Activated T-cell treated with anti-CD3 and anti-CD28 coated beads, Interleukin-2, amount 50 U/mL, for 24 hours (primary cell): ENCODE data around the gene SDK2.

Experiments used
- DNase-seq: peaks from one replicate; pipeline ENCODE4 v3.0.0-alpha.2; 2020
- H3K27ac Mint-ChIP-seq: 2 replicates; pipeline ENCODE4 v1.8.0; 2020; ENCODE audit warnings: mild to moderate bottlenecking, mixed read lengths
- H3K27me3 Mint-ChIP-seq: 2 replicates; pipeline ENCODE4 v1.8.0; 2020; ENCODE audit warnings: mixed read lengths
- H3K36me3 Mint-ChIP-seq: 2 replicates; pipeline ENCODE4 v1.8.0; 2020; ENCODE audit warnings: low read depth, mixed read lengths
- H3K4me1 Mint-ChIP-seq: 2 replicates; pipeline ENCODE4 v1.8.0; 2020; ENCODE audit warnings: low read depth, mixed read lengths
- H3K4me3 Mint-ChIP-seq: 2 replicates; pipeline ENCODE4 v1.8.0; 2020; ENCODE audit warnings: mild to moderate bottlenecking, moderate library complexity, mixed read lengths
- H3K9me3 Mint-ChIP-seq: 2 replicates; pipeline ENCODE4 v1.8.0; 2020; ENCODE audit warnings: mixed read lengths

Gene SDK2

DNA sequence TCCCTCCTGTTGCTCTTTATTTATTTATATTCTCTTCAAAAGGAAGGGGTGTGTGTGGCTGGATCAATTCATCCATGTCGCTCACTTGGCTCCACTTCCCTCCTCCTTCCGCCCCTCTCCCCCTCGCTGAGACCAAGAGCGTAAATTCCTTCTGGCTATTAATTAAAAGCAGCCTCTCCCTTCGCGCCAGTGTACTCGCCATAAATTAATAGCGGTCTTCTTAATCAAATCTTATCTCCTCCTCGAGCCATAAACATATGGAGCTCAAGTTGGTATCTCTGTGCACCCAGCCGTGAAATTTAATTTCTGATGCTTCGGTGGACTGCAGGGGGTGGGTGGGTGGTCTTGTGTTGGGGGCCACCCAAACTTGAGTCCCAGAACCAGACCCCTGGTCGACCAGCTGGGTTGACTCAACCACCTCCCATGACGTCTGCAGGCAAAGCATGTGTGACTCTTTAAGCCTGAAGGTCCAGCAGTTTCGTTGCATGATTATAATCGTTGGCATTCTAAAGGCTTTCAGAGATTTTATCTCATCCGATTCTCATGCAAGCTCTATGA is 57.9 kb downstream of the SDK2 start:
- no peaks in the 10 kb centered on the region for H3K9me3 Mint-ChIP-seq
- no peaks in the 10 kb centered on the region for H3K36me3 Mint-ChIP-seq
- no peaks in the 10 kb centered on the region for H3K27me3 Mint-ChIP-seq
- H3K4me1 Mint-ChIP-seq, result peaks cover 38% of the 10 kb centered on the region
- DNase-seq, result no peak
- no peak overlapping the region for H3K27ac Mint-ChIP-seq
- H3K4me3 Mint-ChIP-seq, result no peak overlapping the region

- Mint-ChIP-seq H3K27me3 (no peaks in the 10 kb centered on the region), H3K27ac (no peak overlapping the region), H3K36me3 (no peaks in the 10 kb centered on the region), H3K4me3 (no peak overlapping the region), H3K4me1 (peaks cover 33% of the 10 kb centered on the region), H3K9me3 (no peaks in the 10 kb centered on the region)
- no peak for DNase-seq
Measured at GRCh38 chr17:73585583-73585982, 58.7 kb downstream of the SDK2 start.

DNA sequence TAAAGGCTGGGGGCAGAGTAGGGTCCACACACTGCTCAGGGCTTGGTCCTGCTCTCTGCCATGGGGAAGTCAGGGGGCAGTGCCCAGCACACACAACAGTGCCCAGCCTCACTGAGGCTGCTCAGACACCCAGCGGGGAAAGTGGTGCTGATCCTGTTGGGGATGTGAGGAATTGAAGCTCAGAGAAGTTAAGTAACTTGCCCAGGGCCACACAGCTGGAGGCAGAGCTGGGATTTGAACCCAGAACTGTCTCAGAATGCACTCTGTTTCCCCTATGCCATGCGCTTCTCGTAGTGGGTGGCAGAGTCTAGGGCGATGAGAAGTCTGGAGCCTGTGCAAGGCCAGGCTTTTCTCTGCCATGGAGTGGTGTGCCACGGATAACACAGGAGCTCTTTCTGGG is 59.3 kb downstream of the SDK2 start:
- Mint-ChIP-seq H3K36me3 (no peaks in the 10 kb centered on the region), H3K9me3 (no peaks in the 10 kb centered on the region), H3K27ac (no peak overlapping the region), H3K4me3 (no peak overlapping the region), H3K27me3 (no peaks in the 10 kb centered on the region), H3K4me1 (peaks cover 27% of the 10 kb centered on the region)
- DNase-seq, result no peak

DNA sequence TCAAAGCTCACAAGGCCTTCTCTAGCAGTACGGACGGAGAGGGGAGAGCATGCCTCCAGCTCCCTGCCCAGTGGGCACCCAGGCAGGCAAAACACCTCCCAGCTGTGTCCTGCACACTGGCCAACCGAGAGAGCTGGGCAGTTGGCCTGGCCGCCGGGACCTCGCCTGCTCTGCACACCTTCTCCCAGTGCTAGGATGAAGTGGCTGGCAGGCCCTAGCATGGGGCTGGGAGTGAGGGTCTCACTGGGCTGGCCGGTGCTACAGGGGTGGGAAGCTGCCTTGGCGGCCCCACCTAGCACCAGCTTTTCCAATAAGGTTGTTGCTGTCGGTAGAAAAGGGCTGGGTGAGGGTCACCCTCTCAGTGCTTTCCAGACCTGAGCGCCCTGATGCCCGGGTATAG is 60.2 kb downstream of the SDK2 start:
- H3K9me3 Mint-ChIP-seq, result no peaks in the 10 kb centered on the region
- no peak overlapping the region for H3K4me3 Mint-ChIP-seq
- H3K4me1 Mint-ChIP-seq, result peaks cover 19% of the 10 kb centered on the region
- no peaks in the 10 kb centered on the region for H3K36me3 Mint-ChIP-seq
- no peaks in the 10 kb centered on the region for H3K27me3 Mint-ChIP-seq
- no peak for DNase-seq
- no peak overlapping the region for H3K27ac Mint-ChIP-seq

DNA sequence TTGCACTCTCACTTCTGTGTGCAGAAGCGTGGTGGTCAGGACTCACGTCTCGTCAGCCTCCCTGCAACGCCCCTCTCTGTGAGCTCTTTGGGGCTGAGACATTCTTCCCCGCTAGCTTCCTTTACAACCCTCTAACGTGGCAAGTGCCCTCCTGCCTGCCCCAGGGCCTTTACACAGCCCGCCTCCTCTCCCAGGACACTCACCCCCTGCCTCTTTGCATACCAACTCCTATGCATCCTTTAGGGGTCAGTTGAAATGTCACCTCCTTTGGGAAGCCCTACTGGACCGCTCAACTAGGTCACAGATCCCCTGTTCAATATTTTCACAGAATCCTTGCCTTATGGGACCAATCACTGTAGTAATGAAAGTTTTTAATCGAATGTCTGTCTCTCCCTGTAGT is 61.4 kb downstream of the SDK2 start:
- no peak for DNase-seq
- no peak overlapping the region for H3K4me3 Mint-ChIP-seq
- H3K4me1 Mint-ChIP-seq, result peaks cover 11% of the 10 kb centered on the region
- no peaks in the 10 kb centered on the region for H3K9me3 Mint-ChIP-seq
- H3K27ac Mint-ChIP-seq, result no peak overlapping the region
- H3K27me3 Mint-ChIP-seq, result no peaks in the 10 kb centered on the region
- H3K36me3 Mint-ChIP-seq, result no peaks in the 10 kb centered on the region

DNA sequence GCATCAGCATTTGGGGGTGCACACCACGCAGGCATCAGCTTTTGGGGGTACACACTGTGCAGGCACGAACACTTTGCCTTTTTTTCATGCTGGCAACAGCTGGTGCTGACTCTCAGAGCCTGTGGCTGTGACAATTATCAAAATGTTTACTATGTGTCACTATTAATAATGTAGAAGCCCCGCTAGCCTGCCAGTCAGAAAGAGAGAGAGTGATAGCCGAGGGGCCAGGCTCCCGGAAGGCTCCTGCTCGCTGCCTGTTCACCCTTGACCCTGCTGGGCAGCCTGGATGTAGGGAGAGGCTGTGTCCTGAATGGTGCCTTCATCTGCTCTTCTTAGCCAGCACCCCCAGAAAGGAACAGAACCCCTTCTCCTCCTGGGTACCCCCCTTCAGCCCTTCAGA is 61.9 kb downstream of the SDK2 start:
- Mint-ChIP-seq H3K9me3 (no peaks in the 10 kb centered on the region), H3K36me3 (no peaks in the 10 kb centered on the region), H3K27ac (no peak overlapping the region), H3K4me3 (no peak overlapping the region), H3K27me3 (no peaks in the 10 kb centered on the region), H3K4me1 (peaks cover 8% of the 10 kb centered on the region)
- no peak for DNase-seq

GRCh38 chr17:73581379-73581778 is 62.9 kb downstream of the SDK2 start:
- Mint-ChIP-seq H3K4me3 (no peak overlapping the region), H3K27me3 (no peaks in the 10 kb centered on the region), H3K9me3 (no peaks in the 10 kb centered on the region), H3K4me1 (peaks cover 5% of the 10 kb centered on the region), H3K27ac (no peak overlapping the region), H3K36me3 (no peaks in the 10 kb centered on the region)
- DNase-seq, result no peak

DNA sequence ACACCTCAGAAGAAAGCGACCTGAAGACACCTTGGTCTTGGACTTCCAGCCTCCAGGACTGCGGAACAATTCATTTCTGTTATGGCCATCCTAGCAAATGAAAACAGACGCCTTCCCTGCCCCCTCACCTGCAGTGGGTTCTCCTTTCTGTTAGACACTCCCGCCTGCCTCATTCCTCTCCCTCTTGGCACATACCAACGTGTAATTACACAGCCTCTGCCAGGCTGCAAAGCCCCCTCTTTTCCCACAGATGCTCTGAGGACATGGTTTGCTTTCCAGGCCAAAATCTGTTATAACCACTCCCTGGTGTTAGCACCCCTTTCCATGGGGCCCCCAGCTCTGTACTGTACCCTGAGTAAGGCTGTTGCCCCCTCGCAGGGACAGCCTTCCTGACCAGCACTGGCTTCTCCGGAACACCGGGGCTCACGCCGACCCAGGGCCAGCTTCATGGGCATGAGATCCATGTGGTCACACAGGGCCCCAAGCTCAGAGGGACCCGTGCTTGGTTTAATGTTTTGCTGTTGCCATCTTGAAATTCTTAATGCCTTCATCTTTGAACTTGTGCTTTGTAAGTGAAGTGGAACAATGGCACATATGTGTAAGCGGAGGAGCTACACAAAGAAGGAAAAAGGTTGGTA is 64.1 kb downstream of the SDK2 start:
- H3K4me3 Mint-ChIP-seq, result no peak overlapping the region
- H3K4me1 Mint-ChIP-seq, result no peaks in the 10 kb centered on the region
- no peak for DNase-seq
- H3K9me3 Mint-ChIP-seq, result no peaks in the 10 kb centered on the region
- H3K36me3 Mint-ChIP-seq, result no peaks in the 10 kb centered on the region
- H3K27me3 Mint-ChIP-seq, result no peaks in the 10 kb centered on the region
- H3K27ac Mint-ChIP-seq, result no peak overlapping the region

DNA sequence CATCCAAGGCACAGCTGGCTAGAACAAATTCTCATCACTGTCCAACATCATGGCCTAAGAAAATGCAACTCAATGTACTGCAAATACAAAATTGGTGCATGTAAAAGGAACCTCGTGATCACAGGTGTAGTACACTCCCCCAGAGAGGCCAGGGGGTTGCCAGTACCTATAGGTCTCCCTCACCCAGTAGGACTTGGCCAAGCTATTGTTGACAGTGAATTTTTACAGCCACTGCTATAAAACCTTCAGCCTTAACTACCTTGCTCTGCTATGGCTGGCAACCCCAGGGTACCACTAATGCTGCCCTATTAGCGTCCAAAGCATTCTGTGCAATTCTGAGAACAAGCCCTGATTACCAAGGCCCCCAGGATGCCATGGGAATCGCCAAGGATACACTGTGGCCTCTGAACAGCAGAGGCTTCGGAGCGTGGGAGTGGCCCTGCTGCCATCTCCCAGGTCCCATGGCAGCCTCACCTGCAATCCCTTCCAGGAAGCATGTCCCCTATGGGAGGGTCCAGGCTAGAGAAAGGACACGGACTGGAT is 67.6 kb downstream of the SDK2 start:
- Mint-ChIP-seq H3K36me3 (no peaks in the 10 kb centered on the region), H3K27me3 (no peaks in the 10 kb centered on the region), H3K9me3 (no peaks in the 10 kb centered on the region), H3K4me3 (no peak overlapping the region), H3K4me1 (peaks cover 4% of the 10 kb centered on the region), H3K27ac (no peak overlapping the region)
- no peak for DNase-seq

DNA sequence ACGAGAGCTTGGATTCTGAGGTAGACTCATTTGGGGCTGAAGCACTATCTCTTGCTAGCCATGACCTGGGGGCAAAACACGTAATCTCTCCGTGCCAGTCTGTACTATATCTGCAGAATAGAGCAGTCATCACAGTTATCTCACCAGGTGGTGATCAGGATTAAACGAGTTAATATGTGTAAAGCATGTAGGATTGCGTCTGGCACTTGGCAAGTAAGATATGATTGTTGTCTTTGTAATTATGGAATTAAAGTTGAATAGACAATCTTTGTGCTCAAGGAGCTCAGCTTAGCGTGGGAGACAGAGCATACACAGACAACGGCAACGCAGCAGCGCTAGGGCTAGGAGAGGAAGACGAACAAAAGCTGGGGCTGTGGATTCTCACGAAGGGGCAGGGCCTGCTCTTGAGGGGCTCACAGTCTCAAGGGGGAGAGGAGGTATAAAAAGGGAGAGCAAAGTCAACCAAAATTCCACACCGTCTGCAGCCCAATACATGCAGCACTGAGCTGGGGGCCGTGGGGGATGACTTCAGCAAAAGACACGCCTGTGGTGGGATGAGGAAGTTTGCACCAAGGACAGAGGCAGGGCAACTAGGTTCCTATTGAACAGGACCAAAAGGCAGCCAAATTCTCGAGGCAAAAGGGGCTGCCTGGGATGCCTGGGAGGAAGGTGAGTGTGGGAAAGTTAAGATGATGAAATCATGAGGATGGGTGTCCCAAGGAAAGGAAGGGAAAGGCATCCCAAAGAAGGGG is 68.6 kb downstream of the SDK2 start:
- Mint-ChIP-seq H3K27ac (no peak overlapping the region), H3K4me1 (peaks cover 4% of the 10 kb centered on the region), H3K9me3 (no peaks in the 10 kb centered on the region), H3K4me3 (no peak overlapping the region), H3K27me3 (no peaks in the 10 kb centered on the region), H3K36me3 (no peaks in the 10 kb centered on the region)
- DNase-seq, result no peak

- Mint-ChIP-seq H3K9me3 (no peaks in the 10 kb centered on the region), H3K27me3 (no peaks in the 10 kb centered on the region), H3K4me1 (peaks cover 22% of the 10 kb centered on the region), H3K27ac (no peak overlapping the region), H3K4me3 (no peak overlapping the region), H3K36me3 (no peaks in the 10 kb centered on the region)
- no peak for DNase-seq
Measured at GRCh38 chr17:73571511-73572130, 72.6 kb downstream of the SDK2 start.

- H3K4me1 Mint-ChIP-seq, result peaks cover 22% of the 10 kb centered on the region
- H3K9me3 Mint-ChIP-seq, result no peaks in the 10 kb centered on the region
- H3K36me3 Mint-ChIP-seq, result no peaks in the 10 kb centered on the region
- H3K4me3 Mint-ChIP-seq, result no peak overlapping the region
- H3K27ac Mint-ChIP-seq, result no peak overlapping the region
- no peaks in the 10 kb centered on the region for H3K27me3 Mint-ChIP-seq
- no peak for DNase-seq
Measured at GRCh38 chr17:73569762-73570319, 74.4 kb downstream of the SDK2 start.

- H3K4me1 Mint-ChIP-seq, result peaks cover 22% of the 10 kb centered on the region
- no peaks in the 10 kb centered on the region for H3K27me3 Mint-ChIP-seq
- H3K4me3 Mint-ChIP-seq, result no peak overlapping the region
- no peaks in the 10 kb centered on the region for H3K36me3 Mint-ChIP-seq
- H3K9me3 Mint-ChIP-seq, result no peaks in the 10 kb centered on the region
- DNase-seq, result no peak
- H3K27ac Mint-ChIP-seq, result no peak overlapping the region
Measured at GRCh38 chr17:73568934-73569333, 75.3 kb downstream of the SDK2 start.

DNA sequence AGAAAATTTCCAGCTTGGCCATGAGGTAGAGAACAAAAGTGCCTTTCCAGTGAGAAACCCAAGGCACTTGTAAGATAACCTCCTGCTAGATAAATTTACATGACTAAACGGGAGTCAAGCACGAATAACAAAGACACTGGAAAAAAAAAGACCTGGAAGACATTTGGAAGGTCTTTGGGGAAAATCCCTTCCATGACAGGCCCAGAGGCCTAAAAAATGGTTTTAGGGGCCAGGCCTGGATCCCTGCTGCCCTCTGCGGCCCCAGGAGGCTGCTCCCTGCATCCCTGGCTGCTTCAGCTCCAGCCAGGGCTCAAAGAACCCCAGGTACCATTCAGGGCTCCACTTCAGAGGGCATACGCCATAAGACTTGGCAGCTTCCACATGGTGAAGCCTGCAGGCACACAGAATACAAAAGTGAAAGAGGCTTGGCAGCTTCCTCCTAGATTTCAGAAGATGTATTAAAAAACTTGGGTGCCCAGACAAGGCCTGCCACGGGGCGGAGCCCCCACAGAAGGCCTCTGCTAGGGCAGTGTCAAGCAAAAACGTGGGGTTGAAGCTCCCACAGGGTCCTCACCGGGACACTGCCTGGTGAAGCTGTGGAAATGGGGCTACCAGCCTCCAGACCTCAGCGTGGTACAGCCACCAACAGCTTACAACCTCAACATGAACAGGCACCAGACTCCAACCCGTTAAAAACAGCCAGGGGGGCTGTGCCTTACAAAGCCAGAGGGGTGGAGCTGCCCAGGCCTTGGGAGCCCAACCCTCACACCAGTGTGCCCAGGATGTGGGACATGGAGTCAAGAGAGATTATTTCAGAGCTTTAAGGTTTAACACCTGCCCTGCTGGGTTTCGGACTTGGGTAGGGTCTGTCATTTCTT is 77.1 kb downstream of the SDK2 start:
- no peaks in the 10 kb centered on the region for H3K36me3 Mint-ChIP-seq
- H3K27ac Mint-ChIP-seq, result peak overlapping the region; percentile 83
- H3K4me1 Mint-ChIP-seq, result peaks cover 19% of the 10 kb centered on the region
- peak; percentile 61 for DNase-seq
- no peak overlapping the region for H3K4me3 Mint-ChIP-seq
- no peaks in the 10 kb centered on the region for H3K27me3 Mint-ChIP-seq
- H3K9me3 Mint-ChIP-seq, result no peaks in the 10 kb centered on the region
